Hepatic stellate cell (primary cell): ENCODE data around the gene CHMP2A.
"Not testable (repeated sequence)": the region's sequence is repeated elsewhere in the genome, so short reads cannot be mapped to it uniquely, and the experiment has no call there.

ENCODE experiments used
- DNase-seq: peaks from one replicate; pipeline ENCODE4 v3.0.0; 2011; ENCODE audit warnings: low spot score

Gene CHMP2A

DNA sequence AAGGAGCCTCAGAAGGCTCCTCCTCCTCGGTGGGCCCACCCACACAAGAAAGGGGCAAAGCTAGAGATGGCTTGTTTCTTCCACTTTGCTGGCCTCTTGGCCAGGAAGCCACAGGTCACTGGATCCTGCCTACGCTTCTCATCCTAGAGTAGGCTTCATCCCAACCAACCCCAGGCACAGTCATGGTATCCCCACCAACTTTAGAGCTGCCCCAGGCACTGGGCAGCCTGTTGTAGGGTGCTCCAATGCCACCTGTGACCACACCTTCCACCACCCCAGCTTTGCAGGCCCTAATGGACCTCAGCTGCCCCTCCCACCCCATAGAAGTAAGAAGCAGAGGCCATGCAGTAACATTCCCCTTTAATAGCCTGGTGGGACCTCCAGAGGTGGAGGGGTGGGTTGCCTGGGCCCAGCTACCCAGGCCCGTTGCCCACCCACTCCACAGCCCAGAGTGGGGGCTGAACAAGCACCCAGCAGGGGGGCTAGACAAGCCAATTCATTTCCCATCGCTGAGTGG, 522 bp upstream of the CHMP2A start:
- DNase-seq = no peak

DNA sequence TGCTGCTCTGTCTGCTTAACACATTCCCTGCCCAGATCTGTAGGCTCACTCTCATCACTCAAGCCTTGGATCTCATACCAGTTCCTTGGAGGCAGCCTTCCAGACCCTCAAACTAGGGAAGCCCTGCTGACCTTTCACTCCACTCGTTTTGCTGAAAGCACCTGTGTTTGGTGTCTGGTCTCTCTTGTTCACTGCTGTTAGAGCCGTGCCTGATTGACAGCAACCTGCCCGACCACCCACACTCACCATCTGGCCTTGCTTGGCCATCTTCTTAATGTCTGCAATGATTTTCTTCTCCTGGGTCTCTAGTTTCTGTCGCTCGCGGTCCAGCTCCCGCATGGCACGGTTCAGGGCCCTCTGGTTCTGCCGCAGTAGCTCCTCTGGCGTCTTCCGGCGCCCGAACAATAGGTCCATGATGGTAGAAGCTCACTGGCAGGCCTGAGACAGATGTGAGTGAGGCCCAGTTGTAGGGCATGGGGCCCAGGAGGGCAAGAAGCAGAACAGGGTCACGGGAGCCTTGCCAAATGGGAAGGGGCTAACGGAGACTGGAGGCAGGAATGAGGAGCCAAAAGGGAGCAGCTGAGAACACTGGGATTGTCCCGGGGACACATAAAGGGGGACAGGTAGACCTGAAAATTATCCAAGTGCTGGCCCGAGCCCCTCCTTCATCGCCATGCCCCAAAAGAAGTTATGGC, 959 bp downstream of the CHMP2A start:
- DNase-seq = no peak

DNA sequence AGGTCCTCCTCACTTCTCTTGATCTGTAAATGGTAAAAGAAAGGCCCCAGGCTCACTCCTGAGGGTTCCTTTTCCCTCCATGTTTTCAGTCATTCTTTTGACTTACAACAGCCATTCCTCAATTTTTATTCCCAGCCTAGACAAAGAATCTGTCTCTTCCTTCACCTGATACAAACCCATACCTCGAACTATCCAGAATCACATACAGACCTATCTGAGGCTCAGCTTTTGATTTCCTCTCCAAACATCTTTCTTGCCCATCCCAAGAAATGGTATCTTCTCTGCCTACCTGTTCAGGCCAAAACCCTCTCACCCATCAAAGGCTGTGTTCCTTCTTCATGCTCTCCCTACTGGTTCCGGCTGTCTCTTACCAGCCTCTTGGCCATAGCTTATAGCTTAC, 2.2 kb downstream of the CHMP2A start:
- no peak for DNase-seq

DNA sequence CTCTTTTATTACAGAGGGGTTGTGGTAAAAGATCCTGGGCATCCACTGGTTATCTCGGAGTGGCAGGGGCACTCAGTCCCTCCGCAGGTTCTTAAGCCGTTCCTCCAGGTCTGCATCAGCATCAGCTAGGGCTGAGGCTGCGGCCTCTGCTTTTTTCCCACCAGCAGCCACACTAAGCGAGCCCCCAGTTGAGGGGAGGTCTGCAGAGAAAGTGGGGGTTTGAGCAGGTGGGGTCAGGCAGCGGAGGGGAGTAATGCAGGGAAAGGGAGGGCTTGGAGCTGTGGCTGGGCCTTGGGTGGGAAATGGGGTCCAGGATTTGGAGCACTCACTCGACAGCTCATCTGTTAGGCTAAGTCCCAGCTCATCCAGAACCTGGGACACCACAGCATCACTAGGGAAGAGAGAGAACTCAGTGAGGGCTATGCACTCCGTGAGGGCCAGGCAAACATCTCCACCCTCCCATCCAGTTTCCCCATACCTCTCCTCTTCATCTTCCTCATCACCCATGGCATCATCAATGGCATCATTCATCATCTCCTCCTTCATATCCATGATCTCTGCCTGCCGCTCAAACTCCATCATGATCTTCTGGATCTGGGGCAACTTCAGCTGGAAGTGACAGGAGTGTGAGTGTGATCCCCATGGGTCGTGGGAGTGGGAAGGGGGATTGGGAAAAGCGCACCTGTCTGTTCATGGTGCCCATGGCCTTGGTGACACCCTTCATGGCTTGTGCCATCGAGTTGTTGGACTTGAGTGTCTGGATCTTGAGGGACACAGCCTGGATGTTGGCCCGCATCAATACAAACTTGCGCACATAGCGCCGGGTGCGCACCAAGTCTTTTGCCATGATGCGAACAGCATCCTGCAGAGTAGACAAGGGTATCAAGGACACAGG, 3.1 kb downstream of the CHMP2A start:
- no peak for DNase-seq

DNA sequence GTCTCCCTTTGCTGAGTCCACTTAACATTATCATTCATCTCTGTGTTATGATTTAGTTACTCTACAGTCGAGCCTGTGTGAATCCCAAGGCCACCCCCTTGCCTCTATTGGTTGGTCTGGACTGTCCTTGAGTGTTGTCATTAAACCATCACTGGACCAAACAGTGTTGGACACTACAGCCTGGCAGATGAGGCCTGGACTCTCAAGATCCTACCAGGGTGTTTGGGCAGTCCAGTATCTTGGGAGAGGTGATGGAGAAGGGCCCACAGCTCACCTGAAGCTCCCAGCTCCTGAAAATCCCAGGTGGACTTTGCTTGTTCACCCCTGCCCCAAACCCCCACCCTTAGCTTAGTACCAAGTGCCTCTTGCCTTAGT, 3.8 kb downstream of the CHMP2A start:
- no peak for DNase-seq

DNA sequence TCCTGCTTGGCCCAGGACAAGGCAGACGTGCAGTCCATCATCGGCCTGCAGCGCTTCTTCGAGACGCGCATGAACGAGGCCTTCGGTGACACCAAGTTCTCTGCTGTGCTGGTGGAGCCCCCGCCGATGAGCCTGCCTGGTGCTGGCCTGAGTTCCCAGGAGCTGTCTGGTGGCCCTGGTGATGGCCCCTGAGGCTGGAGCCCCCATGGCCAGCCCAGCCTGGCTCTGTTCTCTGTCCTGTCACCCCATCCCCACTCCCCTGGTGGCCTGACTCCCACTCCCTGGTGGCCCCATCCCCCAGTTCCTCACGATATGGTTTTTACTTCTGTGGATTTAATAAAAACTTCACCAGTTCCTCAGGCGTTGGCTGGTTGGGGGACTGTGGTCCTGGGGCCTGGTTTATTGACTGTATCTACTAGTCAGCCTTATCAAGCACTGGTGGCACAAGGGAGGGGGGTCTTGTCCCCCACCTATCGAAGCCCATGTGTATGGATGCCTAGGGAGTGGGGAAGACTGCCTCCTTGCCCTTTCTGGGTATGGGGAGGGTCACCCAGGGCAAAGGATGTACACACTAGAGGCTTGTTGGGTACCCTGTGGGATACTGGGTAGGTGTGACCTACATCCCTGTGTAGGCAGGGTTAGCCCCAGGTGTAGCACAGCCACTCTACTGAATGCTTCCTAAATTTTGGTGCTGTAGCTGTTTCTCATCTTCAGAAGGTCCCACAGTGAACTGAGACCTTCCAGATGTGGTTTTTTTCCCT, 4.4 kb downstream of the CHMP2A start:
- no peak for DNase-seq

DNA sequence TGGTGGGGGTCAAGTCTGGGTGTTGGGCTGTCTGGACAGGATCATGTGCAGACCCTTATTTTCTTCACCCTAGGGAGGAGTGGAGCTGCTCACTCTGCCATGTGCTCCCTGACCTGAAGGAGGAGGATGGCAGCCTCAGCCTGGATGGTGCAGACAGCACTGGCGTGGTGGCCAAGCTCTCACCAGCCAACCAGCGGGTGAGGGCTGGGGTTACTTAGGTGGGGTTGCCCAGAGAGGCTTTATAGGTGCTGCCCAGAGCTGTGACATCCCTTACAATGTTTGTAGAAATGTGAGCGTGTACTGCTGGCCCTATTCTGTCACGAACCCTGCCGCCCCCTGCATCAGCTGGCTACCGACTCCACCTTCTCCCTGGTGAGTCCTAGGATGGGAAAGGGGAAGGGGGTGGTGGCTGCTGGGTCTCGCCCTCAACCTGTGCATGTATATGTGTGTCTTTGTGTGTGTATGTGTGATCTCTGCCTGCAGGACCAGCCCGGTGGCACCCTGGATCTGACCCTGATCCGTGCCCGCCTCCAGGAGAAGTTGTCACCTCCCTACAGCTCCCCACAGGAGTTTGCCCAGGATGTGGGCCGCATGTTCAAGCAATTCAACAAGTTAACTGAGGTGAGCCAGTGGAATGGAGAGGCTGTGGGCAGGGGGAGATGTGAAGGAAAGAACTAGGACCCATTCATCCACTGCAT, 5.1 kb downstream of the CHMP2A start:
- DNase-seq = no peak

DNA sequence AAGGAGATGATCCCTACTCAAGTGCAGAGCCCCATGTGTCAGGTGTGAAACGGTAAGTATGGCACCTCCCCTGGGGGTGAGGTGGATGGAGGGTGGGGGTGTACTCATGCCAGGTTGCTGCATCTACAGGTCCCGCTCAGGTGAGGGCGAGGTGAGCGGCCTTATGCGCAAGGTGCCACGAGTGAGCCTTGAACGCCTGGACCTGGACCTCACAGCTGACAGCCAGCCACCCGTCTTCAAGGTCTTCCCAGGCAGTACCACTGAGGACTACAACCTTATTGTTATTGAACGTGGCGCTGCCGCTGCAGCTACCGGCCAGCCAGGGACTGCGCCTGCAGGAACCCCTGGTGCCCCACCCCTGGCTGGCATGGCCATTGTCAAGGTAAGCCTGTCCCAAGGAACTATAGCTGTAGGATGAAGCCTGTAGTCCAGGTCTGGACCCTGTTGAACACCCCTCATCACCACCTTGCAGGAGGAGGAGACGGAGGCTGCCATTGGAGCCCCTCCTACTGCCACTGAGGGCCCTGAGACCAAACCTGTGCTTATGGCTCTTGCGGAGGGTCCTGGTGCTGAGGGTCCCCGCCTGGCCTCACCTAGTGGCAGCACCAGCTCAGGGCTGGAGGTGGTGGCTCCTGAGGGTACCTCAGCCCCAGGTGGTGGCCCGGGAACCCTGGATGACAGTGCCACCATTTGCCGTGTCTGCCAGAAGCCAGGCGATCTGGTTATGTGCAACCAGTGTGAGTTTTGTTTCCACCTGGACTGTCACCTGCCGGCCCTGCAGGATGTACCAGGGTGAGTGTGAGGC, 5.8 kb downstream of the CHMP2A start:
- no peak for DNase-seq

DNA sequence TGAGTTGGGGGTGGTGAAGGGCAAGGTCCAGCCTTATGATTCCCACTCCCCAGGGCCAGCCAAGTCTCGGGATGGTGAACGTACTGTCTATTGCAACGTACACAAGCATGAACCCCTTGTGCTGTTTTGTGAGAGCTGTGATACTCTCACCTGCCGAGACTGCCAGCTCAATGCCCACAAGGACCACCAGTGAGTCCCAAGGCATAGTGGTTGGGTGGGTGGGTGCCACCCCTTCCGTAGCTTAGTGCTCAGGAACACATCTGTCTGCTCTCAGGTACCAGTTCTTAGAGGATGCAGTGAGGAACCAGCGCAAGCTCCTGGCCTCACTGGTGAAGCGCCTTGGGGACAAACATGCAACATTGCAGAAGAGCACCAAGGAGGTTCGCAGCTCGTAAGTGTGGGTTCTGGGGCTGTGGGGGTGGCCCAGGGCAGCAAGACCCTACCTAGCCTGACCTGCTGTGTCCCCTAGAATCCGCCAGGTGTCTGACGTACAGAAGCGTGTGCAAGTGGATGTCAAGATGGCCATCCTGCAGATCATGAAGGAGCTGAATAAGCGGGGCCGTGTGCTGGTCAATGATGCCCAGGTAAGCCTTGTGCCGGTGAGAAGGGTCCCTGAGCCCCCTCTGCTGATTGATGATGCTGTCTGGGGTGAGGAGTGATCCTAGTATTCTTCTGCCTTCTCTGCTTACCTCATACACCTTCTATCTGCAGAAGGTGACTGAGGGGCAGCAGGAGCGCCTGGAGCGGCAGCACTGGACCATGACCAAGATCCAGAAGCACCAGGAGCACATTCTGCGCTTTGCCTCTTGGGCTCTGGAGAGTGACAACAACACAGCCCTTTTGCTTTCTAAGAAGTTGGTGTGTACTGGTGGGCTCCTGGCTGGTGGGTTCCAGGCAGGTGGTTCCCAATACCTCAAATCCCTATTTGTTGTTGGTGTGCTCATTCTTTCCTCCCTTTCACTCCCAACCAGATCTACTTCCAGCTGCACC, 7.3 kb downstream of the CHMP2A start:
- DNase-seq = no peak

DNA sequence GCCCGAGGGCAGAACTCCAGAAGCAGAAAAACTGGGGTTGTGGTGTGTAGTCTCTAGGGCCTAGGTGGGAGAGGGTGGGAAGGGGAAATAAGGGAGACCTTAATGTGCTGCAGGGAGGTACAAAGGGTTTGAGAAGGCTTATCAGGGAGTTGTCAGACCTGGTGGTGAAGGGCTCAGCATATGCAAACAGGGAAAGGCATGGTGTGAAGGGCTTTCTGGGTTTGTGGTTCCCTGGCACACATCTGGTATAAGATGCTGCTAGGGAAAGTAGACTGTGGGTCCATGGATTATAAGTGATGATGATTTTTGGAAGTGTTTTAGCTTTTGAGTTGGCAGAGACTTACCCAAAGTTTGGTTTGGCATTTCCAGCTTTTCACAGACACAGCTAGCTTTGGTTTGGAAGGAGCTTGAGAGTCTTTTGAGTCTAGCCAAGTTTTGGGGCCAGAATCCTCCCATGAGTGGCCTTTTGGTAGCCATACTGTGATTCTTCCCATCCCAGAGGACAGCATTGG, 8.8 kb downstream of the CHMP2A start:
- no peak for DNase-seq

DNA sequence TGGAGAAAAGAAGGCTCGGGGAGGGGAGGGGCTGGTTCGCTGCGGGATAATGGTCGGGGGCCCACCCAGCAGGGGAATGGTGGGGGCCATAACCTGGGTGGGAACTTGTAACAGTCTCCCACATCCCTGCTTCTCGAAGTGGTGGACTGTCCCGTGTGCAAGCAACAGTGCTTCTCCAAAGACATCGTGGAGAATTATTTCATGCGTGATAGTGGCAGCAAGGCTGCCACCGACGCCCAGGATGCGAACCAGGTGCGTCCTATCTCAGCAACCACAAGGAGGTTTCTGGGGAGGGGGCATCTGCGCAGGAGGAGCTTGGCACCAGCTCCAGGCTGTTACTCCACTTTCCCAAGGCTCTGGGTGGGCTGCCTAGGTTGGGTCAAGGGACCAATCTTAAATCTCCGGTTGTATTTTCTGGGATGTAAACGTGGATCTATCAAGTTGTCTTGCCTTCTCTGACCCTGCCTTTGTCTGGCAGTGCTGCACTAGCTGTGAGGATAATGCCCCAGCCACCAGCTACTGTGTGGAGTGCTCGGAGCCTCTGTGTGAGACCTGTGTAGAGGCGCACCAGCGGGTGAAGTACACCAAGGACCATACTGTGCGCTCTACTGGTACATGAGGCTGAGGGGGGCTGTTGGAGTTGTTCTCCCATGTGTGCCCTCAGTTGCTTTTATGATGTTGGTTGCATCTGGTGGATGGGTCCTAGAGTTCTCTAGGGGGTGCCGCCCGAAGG, 9.5 kb downstream of the CHMP2A start:
- DNase-seq = no peak

DNA sequence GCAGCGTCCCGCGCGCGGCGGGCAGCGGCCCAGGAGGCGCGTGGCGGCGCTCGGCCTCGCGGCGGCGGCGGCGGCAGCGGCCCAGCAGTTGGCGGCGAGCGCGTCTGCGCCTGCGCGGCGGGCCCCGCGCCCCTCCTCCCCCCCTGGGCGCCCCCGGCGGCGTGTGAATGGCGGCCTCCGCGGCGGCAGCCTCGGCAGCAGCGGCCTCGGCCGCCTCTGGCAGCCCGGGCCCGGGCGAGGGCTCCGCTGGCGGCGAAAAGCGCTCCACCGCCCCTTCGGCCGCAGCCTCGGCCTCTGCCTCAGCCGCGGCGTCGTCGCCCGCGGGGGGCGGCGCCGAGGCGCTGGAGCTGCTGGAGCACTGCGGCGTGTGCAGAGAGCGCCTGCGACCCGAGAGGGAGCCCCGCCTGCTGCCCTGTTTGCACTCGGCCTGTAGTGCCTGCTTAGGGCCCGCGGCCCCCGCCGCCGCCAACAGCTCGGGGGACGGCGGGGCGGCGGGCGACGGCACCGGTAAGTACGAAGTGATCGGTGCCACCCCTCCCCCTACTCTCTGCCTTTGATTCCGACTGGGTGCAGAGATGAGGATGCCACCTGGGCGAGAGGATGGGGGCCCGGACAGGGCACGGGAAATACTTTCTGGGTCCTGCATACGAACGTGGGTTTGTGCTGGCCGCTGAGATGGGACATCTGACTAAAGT, 10.2 kb downstream of the CHMP2A start:
- DNase-seq = peak; percentile 88

DNA sequence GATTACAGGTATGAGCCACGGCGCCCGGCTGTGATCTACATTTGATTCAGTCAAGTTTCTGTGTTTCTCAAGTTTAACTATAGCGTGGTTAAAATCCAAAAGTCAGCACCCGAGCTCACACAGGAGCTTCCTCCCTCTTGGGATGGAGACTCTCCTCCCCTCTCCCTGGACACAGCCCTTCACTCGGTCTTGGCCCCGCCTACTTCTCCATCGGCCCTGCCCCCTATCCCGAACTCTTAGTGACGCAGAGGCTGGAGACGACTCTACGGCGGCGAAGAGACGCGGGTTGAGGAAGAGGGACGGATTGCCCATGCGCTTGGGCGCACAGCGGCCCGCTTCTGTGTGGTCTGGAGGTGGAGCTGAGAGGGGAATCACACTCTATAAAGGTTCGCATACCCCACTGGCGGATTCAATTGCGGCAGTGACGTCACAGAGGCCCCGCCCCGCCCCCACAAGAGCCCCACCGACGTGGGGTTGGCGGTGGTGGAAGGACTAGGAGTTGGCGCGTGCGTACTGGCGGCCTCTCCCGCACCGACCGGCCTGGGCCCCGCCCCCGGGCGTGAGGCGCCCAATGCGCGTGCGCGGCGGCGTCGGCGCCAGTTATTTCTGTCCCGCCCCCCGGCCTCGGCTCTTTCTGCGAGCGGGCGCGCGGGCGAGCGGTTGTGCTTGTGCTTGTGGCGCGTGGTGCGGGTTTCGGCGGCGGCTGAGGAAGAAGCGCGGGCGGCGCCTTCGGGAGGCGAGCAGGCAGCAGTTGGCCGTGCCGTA, 10.9 kb downstream of the CHMP2A start, which contains the start of gene TRIM28:
TSS of gene TRIM28 (plus strand) at position 239 of the 765 bp plus-strand sequence. CDS start 694 bp downstream, outside the sequence.
- DNase-seq = peak; percentile 100

DNA sequence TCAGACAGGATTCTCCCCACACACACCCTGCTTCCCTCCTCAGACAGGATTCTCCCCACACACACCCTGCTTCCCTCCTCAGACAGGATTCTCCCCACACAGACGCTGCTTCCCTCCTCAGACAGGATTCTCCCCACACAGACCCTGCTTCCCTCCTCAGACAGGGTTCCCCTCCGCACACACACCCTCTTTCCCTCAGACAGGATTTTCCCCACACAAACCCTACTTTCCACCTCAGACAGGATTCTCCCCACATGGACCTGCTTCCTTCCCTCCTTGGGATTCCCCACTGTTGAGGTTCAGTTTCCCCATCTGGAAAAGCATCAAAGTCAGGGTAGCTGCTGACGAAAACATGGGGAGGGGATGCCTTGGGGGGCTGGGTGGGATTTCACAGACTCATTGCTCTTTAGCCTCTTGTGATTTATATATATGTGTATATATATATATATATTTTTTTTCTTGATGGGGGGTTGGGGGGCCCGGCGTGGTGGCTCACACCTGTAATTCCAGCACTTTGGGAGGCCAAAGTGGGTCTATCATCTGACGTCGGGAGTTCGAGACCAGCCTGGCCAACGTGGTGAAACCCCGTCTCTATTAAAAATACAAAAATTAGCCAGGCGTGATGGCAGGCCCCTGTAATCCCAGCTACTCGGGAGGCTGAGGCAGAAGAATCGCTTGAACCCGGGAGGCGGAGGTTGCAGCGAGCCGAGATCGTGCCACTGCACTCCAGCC, 12.1 kb downstream of the CHMP2A start:
- DNase-seq = not testable (repeated sequence)

DNA sequence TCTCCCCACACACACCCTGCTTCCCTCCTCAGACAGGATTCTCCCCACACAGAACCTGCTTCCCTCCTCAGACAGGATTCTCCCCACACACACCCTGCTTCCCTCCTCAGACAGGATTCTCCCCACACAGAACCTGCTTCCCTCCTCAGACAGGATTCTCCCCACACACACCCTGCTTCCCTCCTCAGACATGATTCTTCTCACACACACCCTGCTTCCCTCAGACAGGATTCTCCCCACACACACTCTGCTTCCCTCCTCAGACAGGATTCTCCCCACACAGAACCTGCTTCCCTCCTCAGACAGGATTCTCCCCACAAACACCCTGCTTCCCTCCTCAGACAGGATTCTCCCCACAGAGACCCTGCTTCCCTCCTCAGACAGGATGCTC, 15.7 kb downstream of the CHMP2A start:
- DNase-seq = not testable (repeated sequence)
